ENCODE measurements around the gene MT1B. TPM values are rescaled to one million over a fixed set of nuclear protein-coding genes. Genes with fewer than 3 reads are reported as not detected.
A peak's percentile ranks its signal among the peaks of the same experiment; 100 is the strongest.

The MT1B gene
- total and polyA plus RNA-seq, 4 donors = 1.2 to 1.5 TPM; not detected in 2

DNA sequence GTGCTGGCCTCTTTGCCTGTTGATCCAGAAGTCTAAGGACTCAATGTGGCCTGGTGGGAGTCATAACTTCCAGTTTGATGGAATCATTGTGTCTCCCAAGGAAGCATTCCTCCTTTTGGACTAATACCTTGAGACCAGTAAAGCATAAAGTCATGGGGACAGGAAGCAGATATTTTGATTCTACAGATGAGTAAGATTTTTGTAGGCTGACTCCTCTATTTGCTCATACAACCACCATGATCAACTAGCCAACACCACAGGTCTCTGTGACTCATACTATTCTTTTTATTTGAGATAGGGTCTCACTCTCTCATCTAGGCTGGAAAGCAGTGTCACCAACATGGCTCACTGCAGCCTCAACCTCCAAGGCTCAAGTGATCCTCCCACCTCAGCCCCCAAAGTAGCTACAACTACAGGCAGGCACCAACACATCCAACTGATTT, 37.1 kb upstream of the MT1B start:
- TF ChIP-seq HNF4G (IDR thresholded peaks at IDR 0.05) (no peak), NR2F2 (IDR thresholded peaks at IDR 0.05) (no peak), JUND (IDR thresholded peaks at IDR 0.05) (no peak)
- TF ChIP-seq, protein P1, sequence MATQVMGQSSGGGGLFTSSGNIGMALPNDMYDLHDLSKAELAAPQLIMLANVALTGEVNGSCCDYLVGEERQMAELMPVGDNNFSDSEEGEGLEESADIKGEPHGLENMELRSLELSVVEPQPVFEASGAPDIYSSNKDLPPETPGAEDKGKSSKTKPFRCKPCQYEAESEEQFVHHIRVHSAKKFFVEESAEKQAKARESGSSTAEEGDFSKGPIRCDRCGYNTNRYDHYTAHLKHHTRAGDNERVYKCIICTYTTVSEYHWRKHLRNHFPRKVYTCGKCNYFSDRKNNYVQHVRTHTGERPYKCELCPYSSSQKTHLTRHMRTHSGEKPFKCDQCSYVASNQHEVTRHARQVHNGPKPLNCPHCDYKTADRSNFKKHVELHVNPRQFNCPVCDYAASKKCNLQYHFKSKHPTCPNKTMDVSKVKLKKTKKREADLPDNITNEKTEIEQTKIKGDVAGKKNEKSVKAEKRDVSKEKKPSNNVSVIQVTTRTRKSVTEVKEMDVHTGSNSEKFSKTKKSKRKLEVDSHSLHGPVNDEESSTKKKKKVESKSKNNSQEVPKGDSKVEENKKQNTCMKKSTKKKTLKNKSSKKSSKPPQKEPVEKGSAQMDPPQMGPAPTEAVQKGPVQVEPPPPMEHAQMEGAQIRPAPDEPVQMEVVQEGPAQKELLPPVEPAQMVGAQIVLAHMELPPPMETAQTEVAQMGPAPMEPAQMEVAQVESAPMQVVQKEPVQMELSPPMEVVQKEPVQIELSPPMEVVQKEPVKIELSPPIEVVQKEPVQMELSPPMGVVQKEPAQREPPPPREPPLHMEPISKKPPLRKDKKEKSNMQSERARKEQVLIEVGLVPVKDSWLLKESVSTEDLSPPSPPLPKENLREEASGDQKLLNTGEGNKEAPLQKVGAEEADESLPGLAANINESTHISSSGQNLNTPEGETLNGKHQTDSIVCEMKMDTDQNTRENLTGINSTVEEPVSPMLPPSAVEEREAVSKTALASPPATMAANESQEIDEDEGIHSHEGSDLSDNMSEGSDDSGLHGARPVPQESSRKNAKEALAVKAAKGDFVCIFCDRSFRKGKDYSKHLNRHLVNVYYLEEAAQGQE (IDR thresholded peaks at IDR 0.05) = no peak
- TF ChIP-seq, protein P2, sequence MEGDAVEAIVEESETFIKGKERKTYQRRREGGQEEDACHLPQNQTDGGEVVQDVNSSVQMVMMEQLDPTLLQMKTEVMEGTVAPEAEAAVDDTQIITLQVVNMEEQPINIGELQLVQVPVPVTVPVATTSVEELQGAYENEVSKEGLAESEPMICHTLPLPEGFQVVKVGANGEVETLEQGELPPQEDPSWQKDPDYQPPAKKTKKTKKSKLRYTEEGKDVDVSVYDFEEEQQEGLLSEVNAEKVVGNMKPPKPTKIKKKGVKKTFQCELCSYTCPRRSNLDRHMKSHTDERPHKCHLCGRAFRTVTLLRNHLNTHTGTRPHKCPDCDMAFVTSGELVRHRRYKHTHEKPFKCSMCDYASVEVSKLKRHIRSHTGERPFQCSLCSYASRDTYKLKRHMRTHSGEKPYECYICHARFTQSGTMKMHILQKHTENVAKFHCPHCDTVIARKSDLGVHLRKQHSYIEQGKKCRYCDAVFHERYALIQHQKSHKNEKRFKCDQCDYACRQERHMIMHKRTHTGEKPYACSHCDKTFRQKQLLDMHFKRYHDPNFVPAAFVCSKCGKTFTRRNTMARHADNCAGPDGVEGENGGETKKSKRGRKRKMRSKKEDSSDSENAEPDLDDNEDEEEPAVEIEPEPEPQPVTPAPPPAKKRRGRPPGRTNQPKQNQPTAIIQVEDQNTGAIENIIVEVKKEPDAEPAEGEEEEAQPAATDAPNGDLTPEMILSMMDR (IDR thresholded peaks at IDR 0.05; ENCODE audit: low read depth, low read length, missing input control) = no peak
- Histone ChIP-seq H3K9ac (ENCODE audit: low read depth in 1 of 2, low read length in 2 of 2) (no peak overlapping the region), H3K36me3 (ENCODE audit: control insufficient read depth in 4 of 4, insufficient read depth in 3 of 4, low read depth in 1 of 4, low read length in 3 of 4) (no peaks in the 10 kb centered on the region), H3K27me3 (ENCODE audit: control insufficient read depth in 4 of 4, insufficient read depth in 4 of 4, low read length in 3 of 4) (no peaks in the 10 kb centered on the region), H3K4me3 (ENCODE audit: low read depth in 1 of 3, low read length in 3 of 3) (no peak overlapping the region), H3K27ac (ENCODE audit: low read depth in 1 of 2, low read length in 2 of 2) (peak overlapping the region in 1 of 2 donors; percentile 22), H3K9me3 (ENCODE audit: control insufficient read depth in 4 of 4, low read length in 3 of 4) (no peaks in the 10 kb centered on the region), H3K4me1 (ENCODE audit: control insufficient read depth in 4 of 4, insufficient read depth in 4 of 4, low read length in 3 of 4) (peaks cover 0 to 34% (median 16%) of the 10 kb centered on the region in 4 donors)
- DNase-seq (ENCODE audit: low spot score) = no peak

DNA sequence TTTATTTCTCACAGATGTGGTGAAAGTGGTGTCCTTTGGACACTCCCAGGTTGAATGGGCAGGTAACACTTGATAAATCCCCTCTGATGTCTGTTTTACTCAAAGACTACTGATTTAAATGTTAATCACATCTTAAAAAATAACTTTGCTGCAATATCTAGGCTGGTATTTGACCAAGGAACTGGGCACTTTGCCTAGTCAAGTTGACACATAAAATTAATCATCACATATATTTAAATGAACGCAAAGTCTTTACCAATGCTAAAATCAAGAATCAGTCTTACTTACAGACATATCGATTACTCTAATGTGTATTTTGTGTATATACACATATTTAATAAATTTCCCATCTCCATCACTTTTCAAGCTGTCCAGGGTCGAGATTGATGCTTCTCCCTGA, 36.3 kb upstream of the MT1B start:
- Histone ChIP-seq H3K27me3 (ENCODE audit: control insufficient read depth in 4 of 4, insufficient read depth in 4 of 4, low read length in 3 of 4) (no peaks in the 10 kb centered on the region), H3K9me3 (ENCODE audit: control insufficient read depth in 4 of 4, low read length in 3 of 4) (no peaks in the 10 kb centered on the region), H3K36me3 (ENCODE audit: control insufficient read depth in 4 of 4, insufficient read depth in 3 of 4, low read depth in 1 of 4, low read length in 3 of 4) (no peaks in the 10 kb centered on the region), H3K4me3 (ENCODE audit: low read depth in 1 of 3, low read length in 3 of 3) (no peak overlapping the region), H3K4me1 (ENCODE audit: control insufficient read depth in 4 of 4, insufficient read depth in 4 of 4, low read length in 3 of 4) (peaks cover 0 to 31% (median 16%) of the 10 kb centered on the region in 4 donors), H3K9ac (ENCODE audit: low read depth in 1 of 2, low read length in 2 of 2) (no peak overlapping the region), H3K27ac (ENCODE audit: low read depth in 1 of 2, low read length in 2 of 2) (no peak overlapping the region)
- 89% methylated on average over 3 of the region's 3 CpGs for WGBS
- DNase-seq (ENCODE audit: low spot score) = no peak
- TF ChIP-seq NR2F2 (IDR thresholded peaks at IDR 0.05) = no peak
- no peak for TF ChIP-seq FOXA1 (IDR thresholded peaks at IDR 0.05)
- TF ChIP-seq RAD21 (IDR thresholded peaks at IDR 0.05) = no peak
- TF ChIP-seq, protein P2 (IDR thresholded peaks at IDR 0.05; ENCODE audit: low read depth, low read length, missing input control) = no peak
- TF ChIP-seq SP1 (IDR thresholded peaks at IDR 0.05) = no peak
- no peak for TF ChIP-seq TAF1 (conservative IDR thresholded peaks at IDR 0.05)
- no peak for TF ChIP-seq HNF4A (conservative IDR thresholded peaks at IDR 0.05)
- TF ChIP-seq JUND (IDR thresholded peaks at IDR 0.05) = no peak
- TF ChIP-seq, protein P1 (IDR thresholded peaks at IDR 0.05) = no peak
- TF ChIP-seq, protein P3, sequence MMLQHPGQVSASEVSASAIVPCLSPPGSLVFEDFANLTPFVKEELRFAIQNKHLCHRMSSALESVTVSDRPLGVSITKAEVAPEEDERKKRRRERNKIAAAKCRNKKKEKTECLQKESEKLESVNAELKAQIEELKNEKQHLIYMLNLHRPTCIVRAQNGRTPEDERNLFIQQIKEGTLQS (IDR thresholded peaks at IDR 0.05) = no peak
- TF ChIP-seq FOXA2 (IDR thresholded peaks at IDR 0.05) = no peak
- TF ChIP-seq HNF4G (IDR thresholded peaks at IDR 0.05) = no peak
- TF ChIP-seq EGR1 (IDR thresholded peaks at IDR 0.05; ENCODE audit: low read depth in 2 of 2) = no peak
- TF ChIP-seq, protein P4, sequence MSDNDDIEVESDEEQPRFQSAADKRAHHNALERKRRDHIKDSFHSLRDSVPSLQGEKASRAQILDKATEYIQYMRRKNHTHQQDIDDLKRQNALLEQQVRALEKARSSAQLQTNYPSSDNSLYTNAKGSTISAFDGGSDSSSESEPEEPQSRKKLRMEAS (IDR thresholded peaks at IDR 0.05) = no peak
- no peak for TF ChIP-seq GABPA (IDR thresholded peaks at IDR 0.05 in 1 of 2, conservative IDR thresholded peaks at IDR 0.05 in 1 of 2)
- TF ChIP-seq, protein P5, sequence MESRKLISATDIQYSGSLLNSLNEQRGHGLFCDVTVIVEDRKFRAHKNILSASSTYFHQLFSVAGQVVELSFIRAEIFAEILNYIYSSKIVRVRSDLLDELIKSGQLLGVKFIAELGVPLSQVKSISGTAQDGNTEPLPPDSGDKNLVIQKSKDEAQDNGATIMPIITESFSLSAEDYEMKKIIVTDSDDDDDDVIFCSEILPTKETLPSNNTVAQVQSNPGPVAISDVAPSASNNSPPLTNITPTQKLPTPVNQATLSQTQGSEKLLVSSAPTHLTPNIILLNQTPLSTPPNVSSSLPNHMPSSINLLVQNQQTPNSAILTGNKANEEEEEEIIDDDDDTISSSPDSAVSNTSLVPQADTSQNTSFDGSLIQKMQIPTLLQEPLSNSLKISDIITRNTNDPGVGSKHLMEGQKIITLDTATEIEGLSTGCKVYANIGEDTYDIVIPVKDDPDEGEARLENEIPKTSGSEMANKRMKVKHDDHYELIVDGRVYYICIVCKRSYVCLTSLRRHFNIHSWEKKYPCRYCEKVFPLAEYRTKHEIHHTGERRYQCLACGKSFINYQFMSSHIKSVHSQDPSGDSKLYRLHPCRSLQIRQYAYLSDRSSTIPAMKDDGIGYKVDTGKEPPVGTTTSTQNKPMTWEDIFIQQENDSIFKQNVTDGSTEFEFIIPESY (IDR thresholded peaks at IDR 0.05) = no peak
- no peak for TF ChIP-seq RXRA (IDR thresholded peaks at IDR 0.05)
- no peak for TF ChIP-seq YY1 (IDR thresholded peaks at IDR 0.05)

Measured in liver (tissue), 9 donors.